Bronchial epithelial cell (primary cell): ENCODE measurements around the gene OR4K14. TPM values are rescaled to one million over a fixed set of nuclear protein-coding genes. Genes with fewer than 3 reads are reported as not detected.

Source experiments
- DNase-seq: peaks from one replicate; pipeline ENCODE4 v3.0.0-alpha.2; 2010; ENCODE audit warnings: low read depth
- FAIRE-seq: peaks from 2 replicates; lab custom pipeline; 2011; peaks lifted over from hg19 to GRCh38; lab: Jason Lieb, UNC
- H3K27me3 ChIP-seq: 2 replicates; pipeline ENCODE4 v1.5.1; 2011; ENCODE audit warnings: low read length; ENCODE audit not compliant: control insufficient read depth, insufficient read depth
- H3K36me3 ChIP-seq: 2 replicates; pipeline ENCODE4 v1.5.1; 2011; ENCODE audit warnings: low read length; ENCODE audit not compliant: control insufficient read depth, insufficient read depth
- H3K4me3 ChIP-seq: 2 replicates; pipeline ENCODE4 v1.5.1; 2011; ENCODE audit warnings: mild to moderate bottlenecking, low read depth, low read length, control low read depth
- CTCF ChIP-seq: IDR thresholded peaks from 2 replicates; pipeline ENCODE4 v1.5.1; 2011; ENCODE audit warnings: mild to moderate bottlenecking, moderate library complexity, low read length, control low read depth, inconsistent platforms; ENCODE audit not compliant: insufficient read depth, severe bottlenecking
- total RNA-seq: library from RNA; depleted of rRNA; stranded (reverse); fragments of >200 nt; gene quantifications from 2 replicates; pipeline ENCODE4 v1.2.1, GENCODE V29; 2014

Gene OR4K14
- total RNA-seq, 1 donor from 2014 or later = not detected

GRCh38 chr14:20031058-20031457 is 12.0 kb upstream of the OR4K14 start:
- DNase-seq = no peak
- H3K4me3 ChIP-seq = no peak overlapping the region
- no peak for FAIRE-seq
- no peaks in the 10 kb centered on the region for H3K27me3 ChIP-seq
- H3K36me3 ChIP-seq = no peaks in the 10 kb centered on the region
- TF ChIP-seq CTCF = no peak

- no peak for TF ChIP-seq CTCF
- Histone ChIP-seq H3K36me3 (no peaks in the 10 kb centered on the region), H3K27me3 (no peaks in the 10 kb centered on the region), H3K4me3 (no peak overlapping the region)
- DNase-seq (no peak), FAIRE-seq (no peak)
Observed at GRCh38 chr14:20008156-20008555, 11.0 kb downstream of the OR4K14 start.

- Histone ChIP-seq H3K27me3 (no peaks in the 10 kb centered on the region), H3K36me3 (no peaks in the 10 kb centered on the region), H3K4me3 (no peak overlapping the region)
- TF ChIP-seq CTCF = no peak
- FAIRE-seq (no peak), DNase-seq (no peak)
Observed at GRCh38 chr14:20002319-20002718, 16.8 kb downstream of the OR4K14 start.

- H3K36me3 ChIP-seq = no peaks in the 10 kb centered on the region
- no peak for DNase-seq
- TF ChIP-seq CTCF = no peak
- no peak within 1 kb of the TSS for H3K4me3 ChIP-seq
- no peaks in the 10 kb centered on the region for H3K27me3 ChIP-seq
- FAIRE-seq = no peak
Observed at GRCh38 chr14:20001863-20002262, 17.2 kb downstream of the OR4K14 start, which contains the start of gene OR4Q2. Gene OR4Q2, plus strand, starts transcription at chr14:20002163.

GRCh38 chr14:19993438-19993837 is 25.7 kb downstream of the OR4K14 start:
- TF ChIP-seq CTCF = no peak
- Histone ChIP-seq H3K4me3 (no peak overlapping the region), H3K36me3 (no peaks in the 10 kb centered on the region), H3K27me3 (no peaks in the 10 kb centered on the region)
- FAIRE-seq (no peak), DNase-seq (no peak)

- no peak within 1 kb of the TSS for H3K4me3 ChIP-seq
- no peak for FAIRE-seq
- no peak for DNase-seq
- no peak for TF ChIP-seq CTCF
- H3K27me3 ChIP-seq = no peaks in the 10 kb centered on the region
- H3K36me3 ChIP-seq = no peaks in the 10 kb centered on the region
Observed at GRCh38 chr14:19975291-19975690, 43.8 kb downstream of the OR4K14 start, which contains the start of gene OR4K15. Gene OR4K15, plus strand, starts transcription at chr14:19975591. Its CDS starts 0 bp downstream, at chr14:19975591.
